Measurements from ENCODE around the gene FDX2. TPM values are rescaled to one million over a fixed set of nuclear protein-coding genes. Genes with fewer than 3 reads are reported as not detected.

The FDX2 gene
- total RNA-seq, 1 experiment from 2014 or later: 26.2 TPM

DNA sequence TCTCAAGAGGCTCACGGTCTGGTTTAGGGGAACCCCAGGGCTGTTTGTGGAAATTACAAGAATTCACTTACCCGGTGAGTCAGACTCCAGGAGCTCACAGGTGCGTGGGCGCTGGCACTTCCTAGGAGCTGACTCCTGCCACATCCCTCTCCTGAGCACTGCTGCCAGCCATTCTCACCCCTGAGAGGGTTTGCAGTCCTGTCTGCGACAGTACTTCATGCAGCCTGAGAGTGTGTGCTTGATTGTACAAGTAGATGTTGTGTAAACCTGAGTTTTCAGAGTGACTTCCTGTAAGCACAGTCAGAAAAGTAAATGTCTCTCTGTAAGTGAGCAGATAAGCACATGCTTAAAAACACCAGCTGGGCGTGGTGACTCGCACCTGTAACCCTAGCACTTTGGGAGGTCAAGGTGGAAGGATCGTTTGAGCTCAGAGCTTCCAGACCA lies 55.7 kb downstream of the FDX2 start:
- Mint-ChIP-seq H3K36me3 (peaks cover 22% of the 10 kb centered on the region), H3K27me3 (ENCODE audit: low read depth) (peaks cover 3% of the 10 kb centered on the region; the same call in 1 of the 2 replicates), H3K27ac (no peak overlapping the region), H3K9me3 (no peaks in the 10 kb centered on the region), H3K4me3 (no peak overlapping the region), H3K4me1 (no peaks in the 10 kb centered on the region)
- ATAC-seq (no peak), DNase-seq (ENCODE audit: low spot score) (no peak)
- TF ChIP-seq, protein P1, sequence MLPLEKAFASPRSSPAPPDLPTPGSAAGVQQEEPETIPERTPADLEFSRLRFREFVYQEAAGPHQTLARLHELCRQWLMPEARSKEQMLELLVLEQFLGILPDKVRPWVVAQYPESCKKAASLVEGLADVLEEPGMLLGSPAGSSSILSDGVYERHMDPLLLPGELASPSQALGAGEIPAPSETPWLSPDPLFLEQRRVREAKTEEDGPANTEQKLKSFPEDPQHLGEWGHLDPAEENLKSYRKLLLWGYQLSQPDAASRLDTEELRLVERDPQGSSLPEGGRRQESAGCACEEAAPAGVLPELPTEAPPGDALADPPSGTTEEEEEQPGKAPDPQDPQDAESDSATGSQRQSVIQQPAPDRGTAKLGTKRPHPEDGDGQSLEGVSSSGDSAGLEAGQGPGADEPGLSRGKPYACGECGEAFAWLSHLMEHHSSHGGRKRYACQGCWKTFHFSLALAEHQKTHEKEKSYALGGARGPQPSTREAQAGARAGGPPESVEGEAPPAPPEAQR (CRISPR knock-in tag; IDR thresholded peaks at IDR 0.05): no peak
- TF ChIP-seq ETV6 (CRISPR knock-in tag; IDR thresholded peaks at IDR 0.05): no peak
- no peak for TF ChIP-seq MYBL2 (CRISPR knock-in tag; IDR thresholded peaks at IDR 0.05)
- no peak for TF ChIP-seq RORB (CRISPR knock-in tag; IDR thresholded peaks at IDR 0.05)
- TF ChIP-seq FOXJ3 (CRISPR knock-in tag; IDR thresholded peaks at IDR 0.05; ENCODE audit: borderline replicate concordance): no peak
- CTCF ChIA-PET: interaction anchor here (0.6 to 6.1 kb wide), 22 partner anchors 8 to 523 kb away, joined by 3 to 149 read pairs (median 12); partner anchors contain the start of genes FDX2, ICAM1, ICAM4 and ICAM5
- POLR2A ChIA-PET: interaction anchor here (1.1 kb wide), 1 partner anchor 130 kb away, joined by 5 read pairs; no protein-coding TSS in a partner anchor

Other genes with a start within 250 kb of the FDX2 start
- gene SHFL, start 229.7 kb downstream of the FDX2 start, total RNA-seq (2021): 22.5 to 28.4 TPM (median 23.0 TPM) in 3 replicates
- 0.21 to 0.30 TPM (median 0.28 TPM) in 3 replicates for gene ANGPTL6, start 213.3 kb downstream of the FDX2 start, total RNA-seq (2021)
- 74.1 to 83.7 TPM (median 80.8 TPM) in 3 replicates for gene PPAN, start 209.7 kb downstream of the FDX2 start, total RNA-seq (2021)
- gene P2RY11, start 204.3 kb downstream of the FDX2 start, total RNA-seq (2021): 21.0 to 21.5 TPM (median 21.2 TPM) in 3 replicates
- 318 to 333 TPM (median 323 TPM) in 3 replicates for gene EIF3G, start 196.1 kb downstream of the FDX2 start, total RNA-seq (2021)
- 174 to 210 TPM (median 191 TPM) in 3 replicates for gene DNMT1, start 121.1 kb downstream of the FDX2 start, total RNA-seq (2021)
- gene S1PR2, start 84.7 kb downstream of the FDX2 start, total RNA-seq (2021): 12.9 to 13.6 TPM (median 13.2 TPM) in 3 replicates
- 109 to 112 TPM (median 110 TPM) in 3 replicates for gene MRPL4, start 63.8 kb downstream of the FDX2 start, total RNA-seq (2021)
- 3.8 to 5.4 TPM (median 4.8 TPM) in 3 replicates for gene ICAM1, start 44.9 kb downstream of the FDX2 start, total RNA-seq (2021)
- gene ICAM4, start 29.1 kb downstream of the FDX2 start, total RNA-seq (2021): 2.0 to 3.7 TPM (median 3.1 TPM) in 3 replicates
- 7.3 to 8.1 TPM (median 8.0 TPM) in 3 replicates for gene ICAM5, start 26.1 kb downstream of the FDX2 start, total RNA-seq (2021)
- gene ZGLP1, start 6.2 kb downstream of the FDX2 start, total RNA-seq (2021): 5.9 to 8.9 TPM (median 7.7 TPM) in 3 replicates
- gene RAVER1, start 17.5 kb upstream of the FDX2 start, total RNA-seq (2021): 85.8 to 87.4 TPM (median 86.9 TPM) in 3 replicates
- gene ICAM3, start 23.6 kb upstream of the FDX2 start, total RNA-seq (2021): 18.7 to 21.3 TPM (median 21.3 TPM) in 3 replicates
- 63.8 to 66.4 TPM (median 65.1 TPM) in 3 replicates for gene TYK2, start 64.6 kb upstream of the FDX2 start, total RNA-seq (2021)
- 163 to 204 TPM (median 164 TPM) in 3 replicates for gene CDC37, start 87.5 kb upstream of the FDX2 start, total RNA-seq (2021)
- gene PDE4A, start 104.5 kb upstream of the FDX2 start, total RNA-seq (2021): 5.3 to 5.9 TPM (median 5.8 TPM) in 3 replicates
- 65.1 to 74.9 TPM (median 68.7 TPM) in 3 replicates for gene KEAP1, start 187.3 kb upstream of the FDX2 start, total RNA-seq (2021)
- gene S1PR5, start 201.4 kb upstream of the FDX2 start, total RNA-seq (2021): 3.8 to 5.4 TPM (median 4.1 TPM) in 3 replicates
- gene ATG4D, start 227.9 kb upstream of the FDX2 start, total RNA-seq (2021): 50.3 to 59.4 TPM (median 53.8 TPM) in 3 replicates
- 43.6 to 50.9 TPM (median 49.3 TPM) in 3 replicates for gene KRI1, start 250.0 kb upstream of the FDX2 start, total RNA-seq (2021)

All from WTC11 (cell line).